PC-9 (cell line): ENCODE data around the gene TMEM126A.

Experiments used
- CTCF ChIP-seq: fragments of 200-600 bp; sonication (generic); conservative IDR thresholded peaks from 2 replicates; pipeline ENCODE4 v1.6.1; 2017; ENCODE audit warnings: mixed run types, antibody characterized with exemption, mild to moderate bottlenecking, moderate library complexity
- EZH2 ChIP-seq: fragments of 200-600 bp; sonication (generic); IDR thresholded peaks from 2 replicates; pipeline ENCODE4 v1.8.0; 2017; ENCODE audit warnings: antibody characterized with exemption, low read depth

GRCh38 chr11:85656777-85657176, 9.0 kb downstream of the TMEM126A start:
- TF ChIP-seq CTCF (no peak), EZH2 (no peak)
